Neural cell (in vitro differentiated cells): ENCODE measurements around the gene NMT1. TPM values are rescaled to one million over a fixed set of nuclear protein-coding genes. Genes with fewer than 3 reads are reported as not detected.

Source experiments
- H2AFZ ChIP-seq: fragments of 200-600, 300-800 bp; sonication (generic), shearing (Covaris generic); 2 replicates; pipeline ENCODE4 v1.6.0; 2014; ENCODE audit warnings: low read depth, mild to moderate bottlenecking, antibody characterized with exemption, low read length, moderate library complexity
- H3F3A ChIP-seq: fragments of 200-600 bp; shearing (Covaris generic); 2 replicates; pipeline ENCODE4 v1.6.1; 2016; ENCODE audit warnings: mild to moderate bottlenecking, moderate library complexity, mixed read lengths, antibody characterized with exemption, low read length; ENCODE audit not compliant: insufficient read depth, poor library complexity, severe bottlenecking
- H3K27ac ChIP-seq: fragments of 200-600, 300-800 bp; sonication (generic), shearing (Covaris generic); 2 replicates; pipeline ENCODE4 v1.5.1; 2014; ENCODE audit warnings: mild to moderate bottlenecking, low read length, moderate library complexity
- H3K27me3 ChIP-seq: fragments of 300-800, 200-600 bp; sonication (generic), shearing (Covaris generic); 2 replicates; pipeline ENCODE4 v1.6.0; 2014; ENCODE audit warnings: mild to moderate bottlenecking, low read depth, low read length, moderate library complexity; ENCODE audit not compliant: insufficient read depth
- H3K36me3 ChIP-seq: fragments of 300-800, 200-600 bp; sonication (generic), shearing (Covaris generic); 2 replicates; pipeline ENCODE4 v1.5.1; 2014; ENCODE audit warnings: mild to moderate bottlenecking, antibody characterized with exemption, low read length, moderate library complexity; ENCODE audit not compliant: insufficient read depth
- H3K4me2 ChIP-seq: fragments of 300-800, 200-600 bp; sonication (generic), shearing (Covaris generic); 2 replicates; pipeline ENCODE4 v1.6.0; 2014; ENCODE audit warnings: mild to moderate bottlenecking, low read length
- H3K4me3 ChIP-seq: fragments of 300-800, 200-600 bp; sonication (generic), shearing (Covaris generic); 2 replicates; pipeline ENCODE4 v1.5.1; 2014; ENCODE audit warnings: mild to moderate bottlenecking, low read length, moderate library complexity
- H3K79me2 ChIP-seq: fragments of 200-600 bp; shearing (Covaris generic); replicated peaks from 2 replicates; pipeline ENCODE4 v1.6.0; 2014; ENCODE audit warnings: mild to moderate bottlenecking, low read length, moderate library complexity; ENCODE audit not compliant: insufficient read depth
- H3K9ac ChIP-seq: fragments of 300-800, 200-600 bp; sonication (generic), shearing (Covaris generic); 2 replicates; pipeline ENCODE4 v1.6.1; 2016; ENCODE audit warnings: mild to moderate bottlenecking, low read length, mixed read lengths
- H3K9me2 ChIP-seq: fragments of 200-600 bp; shearing (Covaris generic); 2 replicates; pipeline ENCODE4 v1.6.1; 2016; ENCODE audit warnings: mild to moderate bottlenecking, low read length, mixed read lengths; ENCODE audit not compliant: insufficient read depth
- H3K9me3 ChIP-seq: fragments of 200-600, 300-800 bp; sonication (generic), shearing (Covaris generic); 2 replicates; pipeline ENCODE4 v1.6.1; 2016; ENCODE audit warnings: mild to moderate bottlenecking, mixed run types, low read length, moderate library complexity, mixed read lengths
- H4K20me1 ChIP-seq: fragments of 200-600 bp; shearing (Covaris generic); 2 replicates; pipeline ENCODE4 v1.6.1; 2016; ENCODE audit warnings: mild to moderate bottlenecking, mixed run types; ENCODE audit not compliant: insufficient read depth
- EP300 ChIP-seq: fragments of 450-650 bp; conservative IDR thresholded peaks from 2 replicates; pipeline ENCODE4 v1.6.1; 2014; ENCODE audit warnings: antibody characterized with exemption, mild to moderate bottlenecking, moderate library complexity; ENCODE audit not compliant: poor library complexity, severe bottlenecking
- EZH2 ChIP-seq: fragments of 200-600, 300-800 bp; shearing (Covaris generic), sonication (generic); IDR thresholded peaks from 2 replicates; pipeline ENCODE4 v1.6.1; 2014; ENCODE audit warnings: antibody characterized with exemption, low read length, borderline replicate concordance, mild to moderate bottlenecking; ENCODE audit not compliant: insufficient read depth, poor library complexity, severe bottlenecking
- MXI1 ChIP-seq: fragments of 450-650 bp; conservative IDR thresholded peaks from 2 replicates; pipeline ENCODE4 v1.6.1; 2014; ENCODE audit warnings: antibody characterized with exemption, mild to moderate bottlenecking; ENCODE audit not compliant: poor library complexity, severe bottlenecking
- POLR2AphosphoS5 ChIP-seq: IDR thresholded peaks from 2 replicates; pipeline ENCODE4 v1.6.1; 2012
- RAD21 ChIP-seq: fragments of 450-650 bp; conservative IDR thresholded peaks from 2 replicates; pipeline ENCODE4 v1.6.1; 2014; ENCODE audit warnings: antibody characterized with exemption, mild to moderate bottlenecking, moderate library complexity
- REST ChIP-seq: IDR thresholded peaks from 2 replicates; pipeline ENCODE4 v1.6.1; 2012; ENCODE audit warnings: borderline replicate concordance
- polyA plus RNA-seq: library from polyadenylated mRNA; depleted of rRNA; stranded (reverse); fragments of >200 nt; gene quantifications from 2 replicates; pipeline ENCODE4 v1.2.3, GENCODE V29; 2014

Gene NMT1
- polyA plus RNA-seq, 1 donor from 2014 or later: 23.4 TPM

DNA sequence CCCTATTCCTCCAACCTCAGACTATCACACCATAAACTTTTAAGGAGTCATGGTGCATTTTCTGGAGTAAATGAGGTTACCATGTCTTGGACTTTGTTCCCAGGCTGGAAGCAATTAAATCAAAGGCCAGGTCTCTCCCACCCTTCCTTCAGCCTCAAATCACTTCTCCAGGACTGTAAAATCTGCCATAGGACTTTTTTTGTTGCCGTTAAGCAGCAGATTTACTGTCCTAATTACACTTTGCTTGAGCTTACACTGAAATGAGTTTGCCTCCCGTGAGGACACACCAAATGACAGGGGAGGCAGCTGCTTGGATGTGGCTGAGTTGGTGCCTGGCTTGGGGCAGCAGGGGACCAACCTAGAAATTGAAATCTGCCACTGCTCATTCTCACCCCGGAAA, 24.4 kb upstream of the NMT1 start:
- no peaks in the 10 kb centered on the region for H3K79me2 ChIP-seq
- H4K20me1 ChIP-seq: no peaks in the 10 kb centered on the region
- H3K27ac ChIP-seq: no peak overlapping the region
- no peaks in the 10 kb centered on the region for H3F3A ChIP-seq
- no peaks in the 10 kb centered on the region for H3K36me3 ChIP-seq
- H3K4me3 ChIP-seq: no peak overlapping the region
- H3K9ac ChIP-seq: no peak overlapping the region
- no peak for TF ChIP-seq EP300
- no peak for TF ChIP-seq MXI1
- TF ChIP-seq EZH2: no peak
- no peak for TF ChIP-seq RAD21
- H3K27me3 ChIP-seq: no peaks in the 10 kb centered on the region
- H3K4me2 ChIP-seq: no peak overlapping the region
- H3K9me2 ChIP-seq: no peaks in the 10 kb centered on the region
- H3K9me3 ChIP-seq: no peaks in the 10 kb centered on the region
- no peak overlapping the region for H2AFZ ChIP-seq

GRCh38 chr17:45038728-45039634, 22.1 kb upstream of the NMT1 start:
- Histone ChIP-seq H3K27me3 (no peaks in the 10 kb centered on the region), H3F3A (no peaks in the 10 kb centered on the region), H3K27ac (no peak overlapping the region), H3K4me3 (no peak overlapping the region), H3K79me2 (no peaks in the 10 kb centered on the region), H3K4me2 (no peak overlapping the region), H2AFZ (no peak overlapping the region), H3K9me2 (no peaks in the 10 kb centered on the region), H3K9ac (no peak overlapping the region), H3K9me3 (no peaks in the 10 kb centered on the region), H4K20me1 (no peaks in the 10 kb centered on the region), H3K36me3 (no peaks in the 10 kb centered on the region)
- TF ChIP-seq EP300 (no peak), MXI1 (no peak), REST (no peak), POLR2AphosphoS5 (no peak)

DNA sequence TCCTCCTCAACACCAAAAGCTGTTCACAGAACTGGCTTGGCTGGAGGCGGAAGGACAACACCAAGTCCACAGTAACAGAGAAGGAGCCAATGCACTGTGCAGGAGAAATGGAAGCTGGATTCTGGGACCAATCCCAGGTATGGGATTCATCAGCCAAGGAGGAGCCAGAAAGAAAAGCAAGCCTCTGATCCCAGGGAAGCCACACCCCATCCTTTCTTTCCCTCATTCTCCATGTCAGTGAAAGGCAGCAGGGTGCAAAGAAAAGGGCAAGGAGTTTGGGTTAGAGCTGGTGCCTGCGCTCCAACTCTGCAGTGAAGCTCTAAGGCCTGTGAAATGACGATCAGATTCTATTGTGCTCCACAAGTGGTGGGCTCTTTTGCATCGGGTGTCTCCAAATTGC, 20.7 kb upstream of the NMT1 start:
- no peak for TF ChIP-seq MXI1
- no peak for TF ChIP-seq EP300
- TF ChIP-seq POLR2AphosphoS5: no peak
- no peak for TF ChIP-seq REST
- TF ChIP-seq RAD21: no peak
- Histone ChIP-seq H3K27me3 (no peaks in the 10 kb centered on the region), H3K27ac (no peak overlapping the region), H3K9ac (no peak overlapping the region), H4K20me1 (no peaks in the 10 kb centered on the region), H3K9me3 (no peaks in the 10 kb centered on the region), H3K36me3 (no peaks in the 10 kb centered on the region), H3K9me2 (no peaks in the 10 kb centered on the region), H3K79me2 (no peaks in the 10 kb centered on the region), H3K4me2 (no peak overlapping the region), H3K4me3 (no peak overlapping the region), H3F3A (no peaks in the 10 kb centered on the region), H2AFZ (no peak overlapping the region)
